HCT116 (cell line): Measurements from ENCODE around the gene IGSF23. TPM values are rescaled to one million over a fixed set of nuclear protein-coding genes. Genes with fewer than 3 reads are reported as not detected.

ENCODE experiments used
- ATAC-seq: fragments of 200-7000 bp; cut with Tn5 transposase; 2 replicates; pipeline ENCODE4 v1.9.1; 2020; ENCODE audit warnings: mild to moderate bottlenecking, moderate library complexity
- BruUV-seq: library from RNA; stranded (reverse); fragments of 400-500 nt; replicated peaks from 2 replicates; lab custom pipeline; 2021; lab: Mats Ljungman, UMichigan
- CTCF ChIA-PET: fragments of 300-600 bp; sonication (Branson Sonifier 250); formaldehyde crosslinking; loops from one replicate; lab custom pipeline; 2021; ENCODE audit warnings: antibody characterized with exemption; lab: Charles Lee
- POLR2A ChIA-PET: fragments of 300-600, 350-600 bp; sonication (Branson Sonifier 250); formaldehyde crosslinking; loops from one replicate; lab custom pipeline; 2021; ENCODE audit warnings: antibody characterized with exemption; lab: Charles Lee
- RAD21 ChIA-PET, 2 experiments: fragments of 300-600 bp; sonication (Branson Sonifier 250); formaldehyde crosslinking; loops; one replicate each; lab custom pipeline; 2023; ENCODE audit warnings: low total read pairs in 2 of 2; ENCODE audit not compliant: uncharacterized antibody in 2 of 2, unreplicated experiment in 2 of 2, low non-redundant PET in 1 of 2; lab: Charles Lee
- DNase-seq: peaks from one replicate; pipeline ENCODE4 v3.0.0-alpha.2; 2010; ENCODE audit warnings: low read depth, low spot score
- H2AFZ ChIP-seq: fragments of 200-600 bp; shearing (Covaris generic), sonication (generic); 2 replicates; pipeline ENCODE4 v1.6.1; 2017; ENCODE audit warnings: low read depth, mixed run types, mixed read lengths, antibody characterized with exemption, low read length; ENCODE audit not compliant: poor library complexity, severe bottlenecking
- H3K27ac ChIP-seq: 2 replicates; pipeline ENCODE4 v1.5.1; 2012; ENCODE audit warnings: low read depth, low read length
- H3K27me3 ChIP-seq: fragments of 200-600 bp; sonication (generic); 2 replicates; pipeline ENCODE4 v1.6.1; 2016; ENCODE audit warnings: mixed run types, low read length, mixed read lengths; ENCODE audit not compliant: insufficient read depth
- H3K36me3 ChIP-seq, 2 experiments: fragments of 200-500 bp in 1 of 2; fragments of 200-600 bp in 1 of 2; sonication (Bioruptor generic) in 1 of 2; sonication (generic) in 1 of 2; 2 replicates each; pipeline versions ENCODE4 v1.5.1 to v1.6.1; 2014 to 2016; ENCODE audit warnings: low read length in 2 of 2, inconsistent platforms in 1 of 2, mixed read lengths in 1 of 2, mixed run types in 1 of 2; ENCODE audit not compliant: insufficient read depth in 2 of 2, control insufficient read depth in 1 of 2
- H3K4me1 ChIP-seq, 2 experiments: fragments of 200-600 bp in 1 of 2; sonication (generic) in 1 of 2; 2 replicates each; pipeline versions ENCODE4 v1.5.1 to v1.6.1; 2012 to 2017; ENCODE audit warnings: low read length in 2 of 2, inconsistent platforms in 1 of 2, mild to moderate bottlenecking in 1 of 2, mixed read lengths in 1 of 2, mixed run types in 1 of 2, moderate library complexity in 1 of 2; ENCODE audit not compliant: insufficient read depth in 2 of 2, control insufficient read depth in 1 of 2
- H3K4me2 ChIP-seq: fragments of 200-600 bp; sonication (generic); 2 replicates; pipeline ENCODE4 v1.6.1; 2017; ENCODE audit warnings: mixed run types, low read length, mixed read lengths
- H3K4me3 ChIP-seq, 2 experiments: fragments of 200-600 bp in 1 of 2; sonication (generic) in 1 of 2; replicated peaks in 1 of 2; 2 replicates each; pipeline ENCODE4 v1.5.1; 2011 to 2016; ENCODE audit warnings: low read length in 2 of 2, control low read depth in 1 of 2, low read depth in 1 of 2, mild to moderate bottlenecking in 1 of 2, mixed read lengths in 1 of 2, mixed run types in 1 of 2
- H3K79me2 ChIP-seq: fragments of 200-600 bp; sonication (generic); 2 replicates; pipeline ENCODE4 v1.6.1; 2017; ENCODE audit warnings: mild to moderate bottlenecking, mixed run types, low read length, moderate library complexity, mixed read lengths; ENCODE audit not compliant: insufficient read depth
- H3K9ac ChIP-seq: fragments of 200-600 bp; sonication (generic); 2 replicates; pipeline ENCODE4 v1.6.1; 2016; ENCODE audit warnings: low read length, mixed read lengths
- H3K9me2 ChIP-seq: fragments of 200-600 bp; sonication (generic), shearing (Covaris generic); 2 replicates; pipeline ENCODE4 v1.6.1; 2017; ENCODE audit warnings: mixed run types, mild to moderate bottlenecking, moderate library complexity; ENCODE audit not compliant: insufficient read depth
- H3K9me3 ChIP-seq, 2 experiments: fragments of 200-500 bp in 1 of 2; fragments of 200-600 bp in 1 of 2; sonication (Bioruptor generic) in 1 of 2; sonication (generic) in 1 of 2; 2 replicates each; pipeline ENCODE4 v1.6.1; 2014 to 2017; ENCODE audit warnings: low read length in 2 of 2, mixed read lengths in 2 of 2, inconsistent platforms in 1 of 2, low read depth in 1 of 2, mild to moderate bottlenecking in 1 of 2, mixed run types in 1 of 2, moderate library complexity in 1 of 2; ENCODE audit not compliant: control insufficient read depth in 1 of 2, insufficient read depth in 1 of 2
- H4K20me1 ChIP-seq: fragments of 200-600 bp; sonication (generic), shearing (Covaris generic); 2 replicates; pipeline ENCODE4 v1.6.1; 2017; ENCODE audit warnings: mixed run types, mild to moderate bottlenecking, moderate library complexity; ENCODE audit not compliant: insufficient read depth
- CBX3 ChIP-seq: IDR thresholded peaks from 2 replicates; pipeline ENCODE4 v1.6.1; 2012; ENCODE audit warnings: low read depth
- CEBPB ChIP-seq: IDR thresholded peaks from 2 replicates; pipeline ENCODE4 v1.6.1; 2012; ENCODE audit warnings: low read depth
- CTCF ChIP-seq, 3 experiments: fragments of 200-600 bp in 1 of 3; sonication (generic) in 1 of 3; IDR thresholded peaks in 2 of 3; conservative IDR thresholded peaks in 1 of 3; 2 replicates each; pipeline ENCODE4 v1.5.1; 2012 to 2017; ENCODE audit warnings: low read depth in 2 of 3, low read length in 2 of 3, antibody characterized with exemption in 1 of 3, borderline replicate concordance in 1 of 3, control low read depth in 1 of 3, mild to moderate bottlenecking in 1 of 3, mixed read lengths in 1 of 3, mixed run types in 1 of 3, moderate library complexity in 1 of 3; ENCODE audit not compliant: insufficient read depth in 1 of 3
- EGR1 ChIP-seq: IDR thresholded peaks from 2 replicates; pipeline ENCODE4 v1.6.1; 2012; ENCODE audit warnings: low read depth
- ELF1 ChIP-seq: IDR thresholded peaks from 2 replicates; pipeline ENCODE4 v1.6.1; 2012; ENCODE audit warnings: low read depth, borderline replicate concordance
- EZH2 ChIP-seq: fragments of 200-600 bp; sonication (generic); IDR thresholded peaks from 2 replicates; pipeline ENCODE4 v1.6.1; 2017; ENCODE audit warnings: antibody characterized with exemption, mixed run types
- EZH2phosphoT487 ChIP-seq: fragments of 200-600 bp; IDR thresholded peaks from 2 replicates; pipeline ENCODE4 v1.6.1; 2018; ENCODE audit warnings: antibody characterized with exemption, borderline replicate concordance
- FOSL1 ChIP-seq: IDR thresholded peaks from 2 replicates; pipeline ENCODE4 v1.6.1; 2012; ENCODE audit warnings: low read depth
- JUND ChIP-seq: IDR thresholded peaks from 2 replicates; pipeline ENCODE4 v1.6.1; 2012
- POLR2A ChIP-seq: IDR thresholded peaks from 2 replicates; pipeline ENCODE4 v1.7.0; 2011; ENCODE audit warnings: borderline replicate concordance; ENCODE audit not compliant: insufficient read depth, insufficient read length; ENCODE audit errors: extremely low read depth
- POLR2AphosphoS5 ChIP-seq: IDR thresholded peaks from 2 replicates; pipeline ENCODE4 v1.6.1; 2011; ENCODE audit warnings: mild to moderate bottlenecking, low read depth, low read length, moderate library complexity
- SIN3A ChIP-seq: IDR thresholded peaks from 2 replicates; pipeline ENCODE4 v1.6.1; 2012; ENCODE audit warnings: low read depth
- SP1 ChIP-seq: IDR thresholded peaks from 2 replicates; pipeline ENCODE4 v1.6.1; 2012; ENCODE audit warnings: low read depth
- TCF7L2 ChIP-seq: IDR thresholded peaks from 2 replicates; pipeline ENCODE4 v1.7.0; 2011; ENCODE audit warnings: borderline replicate concordance, inconsistent platforms; ENCODE audit not compliant: insufficient read depth, insufficient read length; ENCODE audit errors: extremely low read depth
- YY1 ChIP-seq: IDR thresholded peaks from 2 replicates; pipeline ENCODE4 v1.6.1; 2011; ENCODE audit warnings: low read length, low read depth, moderate library complexity, mild to moderate bottlenecking; ENCODE audit not compliant: insufficient replicate concordance; ENCODE audit errors: extremely low read depth
- ZNF274 ChIP-seq: fragments of 200-500 bp; sonication (Bioruptor generic); IDR thresholded peaks from 2 replicates; pipeline ENCODE4 v1.6.1; 2014; ENCODE audit warnings: mild to moderate bottlenecking, low read depth, low read length, inconsistent platforms
- intact Hi-C: fragments of 100-400 bp; cut with micrococcal nuclease; formaldehyde crosslinking; loops from 2 replicates; pipeline ENCODE4 v1.10.0; 2022
- total RNA-seq: library from RNA; stranded (reverse); gene quantifications from one replicate; pipeline ENCODE4 v1.2.1, GENCODE V29; 2021; ENCODE audit not compliant: unreplicated experiment
- TF ChIP-seq, protein P1 (sequence below): IDR thresholded peaks from 2 replicates; pipeline ENCODE4 v1.6.1; 2011; ENCODE audit warnings: mild to moderate bottlenecking, low read length, moderate library complexity; ENCODE audit not compliant: insufficient replicate concordance; ENCODE audit errors: extremely low read depth
- TF ChIP-seq, protein P2 (sequence below): IDR thresholded peaks from 2 replicates; pipeline ENCODE4 v1.6.1; 2012

IGSF23 gene
- total RNA-seq, 1 experiment from 2014 or later = not detected

DNA sequence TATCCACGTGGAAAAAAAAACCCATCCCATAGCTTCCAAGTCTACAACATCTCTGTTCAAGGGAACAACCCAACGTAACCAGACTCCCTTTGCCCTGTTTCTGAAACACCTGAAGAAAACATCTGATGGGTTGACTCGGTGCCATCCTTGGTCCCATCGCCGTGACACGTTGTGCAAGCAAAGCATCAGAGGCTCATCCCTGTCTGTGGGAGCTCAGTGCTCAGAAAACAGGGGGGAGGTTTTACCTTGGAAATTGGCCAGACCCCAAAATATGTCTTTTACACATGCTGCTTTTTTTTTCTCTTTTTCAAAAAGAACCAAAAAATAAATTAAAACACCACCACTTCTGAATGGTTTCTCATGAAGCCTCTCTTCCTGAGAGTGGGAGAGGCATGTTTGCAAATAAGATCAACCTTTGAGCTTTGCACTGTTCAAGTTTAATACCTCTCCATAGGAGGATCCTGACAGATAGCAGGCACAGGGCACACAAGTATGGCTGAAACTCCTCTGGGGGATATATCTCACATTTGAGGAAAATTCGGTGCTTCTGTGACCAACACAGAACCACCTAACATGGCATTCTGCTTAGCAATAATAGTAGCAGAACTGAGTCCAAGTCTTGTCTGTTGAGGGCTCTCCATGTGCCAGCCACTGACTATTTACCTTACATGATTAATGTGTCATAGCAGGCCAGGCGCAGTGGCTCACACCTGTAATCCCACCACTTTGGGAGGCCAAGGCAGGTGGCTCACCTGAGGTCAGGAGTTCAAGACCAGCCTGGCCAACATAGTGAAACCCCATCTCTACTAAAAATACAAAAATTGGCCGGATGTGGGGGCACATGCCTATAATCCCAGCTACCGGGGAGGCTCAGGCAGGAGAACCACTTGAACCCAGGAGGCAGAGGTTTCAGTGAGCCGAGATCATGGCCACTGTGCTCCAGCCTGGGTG is 23.4 kb downstream of the IGSF23 start:
- no peak for DNase-seq
- no peak overlapping the region for H3K9ac ChIP-seq
- no peak overlapping the region for H3K4me3 ChIP-seq
- ChIA-PET RAD21 (no interaction called here), CTCF (interaction anchor here (0.9 to 1.6 kb wide), 3 partner anchors 54 to 209 kb away, joined by 3 read pairs; partner anchors contain the start of gene NECTIN2), POLR2A (interaction anchor here (1.0 to 1.3 kb wide), 2 partner anchors 8 to 16 kb away, joined by 3 to 5 read pairs; no protein-coding TSS in a partner anchor)
- no peaks in the 10 kb centered on the region for H3K9me3 ChIP-seq
- no peak overlapping the region for H2AFZ ChIP-seq
- no peaks in the 10 kb centered on the region for H3K9me2 ChIP-seq
- no peak for ATAC-seq
- no TSS peak for BruUV-seq
- no peak overlapping the region for H3K27ac ChIP-seq
- no peaks in the 10 kb centered on the region for H4K20me1 ChIP-seq
- peaks cover 0 to 23% of the 10 kb centered on the region in 2 experiments; a peak in 3 of 4 replicates for H3K4me1 ChIP-seq
- no peaks in the 10 kb centered on the region for H3K27me3 ChIP-seq
- H3K36me3 ChIP-seq = 0 out of 4 replicates have a peak, but pooled peaks cover 0 to 4% of the 10 kb centered on the region in 2 experiments
- no peak overlapping the region for H3K4me2 ChIP-seq
- no peaks in the 10 kb centered on the region for H3K79me2 ChIP-seq
- intact Hi-C loops = no loop called here
- TF ChIP-seq ELF1 (no peak), EZH2phosphoT487 (no peak), POLR2A (no peak), SIN3A (no peak), JUND (no peak), EZH2 (no peak), POLR2AphosphoS5 (no peak), EGR1 (no peak), FOSL1 (no peak), TCF7L2 (no peak), ZNF274 (no peak), CEBPB (no peak), SP1 (no peak), CBX3 (no peak), YY1 (no peak), CTCF (IDR thresholded peaks at IDR 0.05 in 2 of 3, conservative IDR thresholded peaks at IDR 0.05 in 1 of 3; ENCODE audit: borderline replicate concordance in 1 of 3, insufficient read depth in 1 of 3, low read depth in 2 of 3, low read length in 2 of 3) (no peak)
- TF ChIP-seq, protein P1, sequence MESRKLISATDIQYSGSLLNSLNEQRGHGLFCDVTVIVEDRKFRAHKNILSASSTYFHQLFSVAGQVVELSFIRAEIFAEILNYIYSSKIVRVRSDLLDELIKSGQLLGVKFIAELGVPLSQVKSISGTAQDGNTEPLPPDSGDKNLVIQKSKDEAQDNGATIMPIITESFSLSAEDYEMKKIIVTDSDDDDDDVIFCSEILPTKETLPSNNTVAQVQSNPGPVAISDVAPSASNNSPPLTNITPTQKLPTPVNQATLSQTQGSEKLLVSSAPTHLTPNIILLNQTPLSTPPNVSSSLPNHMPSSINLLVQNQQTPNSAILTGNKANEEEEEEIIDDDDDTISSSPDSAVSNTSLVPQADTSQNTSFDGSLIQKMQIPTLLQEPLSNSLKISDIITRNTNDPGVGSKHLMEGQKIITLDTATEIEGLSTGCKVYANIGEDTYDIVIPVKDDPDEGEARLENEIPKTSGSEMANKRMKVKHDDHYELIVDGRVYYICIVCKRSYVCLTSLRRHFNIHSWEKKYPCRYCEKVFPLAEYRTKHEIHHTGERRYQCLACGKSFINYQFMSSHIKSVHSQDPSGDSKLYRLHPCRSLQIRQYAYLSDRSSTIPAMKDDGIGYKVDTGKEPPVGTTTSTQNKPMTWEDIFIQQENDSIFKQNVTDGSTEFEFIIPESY = no peak
- TF ChIP-seq, protein P2, sequence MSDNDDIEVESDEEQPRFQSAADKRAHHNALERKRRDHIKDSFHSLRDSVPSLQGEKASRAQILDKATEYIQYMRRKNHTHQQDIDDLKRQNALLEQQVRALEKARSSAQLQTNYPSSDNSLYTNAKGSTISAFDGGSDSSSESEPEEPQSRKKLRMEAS = no peak
